EH (cell line): ENCODE measurements around the gene ALDOA.
"Not testable (repeated sequence)": the region's sequence is repeated elsewhere in the genome, so short reads cannot be mapped to it uniquely, and the experiment has no call there.

ENCODE experiments used
- DNase-seq: peaks from one replicate; pipeline ENCODE4 v3.0.0-alpha.2; 2015; ENCODE audit warnings: low read depth

Gene ALDOA

GRCh38 chr16:30090610-30091331 lies 25.2 kb downstream of the ALDOA start:
- no peak for DNase-seq

- peak; percentile 90 for DNase-seq
Measured at GRCh38 chr16:30091474-30092372, 26.2 kb downstream of the ALDOA start, which contains the start of gene TBX6. Gene TBX6 (minus strand): TSS chr16:30091924. CDS start chr16:30091193, 731 bp downstream.

GRCh38 chr16:30092373-30093010 lies 26.9 kb downstream of the ALDOA start:
- DNase-seq: peak; percentile 43

GRCh38 chr16:30094541-30095165 lies 29.1 kb downstream of the ALDOA start:
- no peak for DNase-seq

- DNase-seq: peak; percentile 18
Measured at GRCh38 chr16:30095166-30096078, 29.9 kb downstream of the ALDOA start.

- peak; percentile 91 for DNase-seq
Measured at GRCh38 chr16:30096105-30096861, 30.7 kb downstream of the ALDOA start, which contains the start of gene YPEL3. Gene YPEL3 (minus strand): TSS chr16:30096213. CDS start chr16:30095482, 731 bp downstream.

GRCh38 chr16:30096862-30097563 lies 31.5 kb downstream of the ALDOA start:
- no peak for DNase-seq

- DNase-seq: no peak
Measured at GRCh38 chr16:30104090-30104489, 38.5 kb downstream of the ALDOA start.

GRCh38 chr16:30104492-30104891 lies 38.9 kb downstream of the ALDOA start:
- no peak for DNase-seq

- no peak for DNase-seq
Measured at GRCh38 chr16:30108059-30108850, 42.7 kb downstream of the ALDOA start.

- peak; percentile 43 for DNase-seq
Measured at GRCh38 chr16:30110661-30111060, 45.1 kb downstream of the ALDOA start.

GRCh38 chr16:30112197-30113030 lies 46.9 kb downstream of the ALDOA start:
- DNase-seq: peak; percentile 54

GRCh38 chr16:30113031-30113710 lies 47.6 kb downstream of the ALDOA start, which contains the start of gene GDPD3:
Gene GDPD3 (minus strand): TSS chr16:30113537. CDS start chr16:30113478, 59 bp downstream.
- DNase-seq: no peak

GRCh38 chr16:30113711-30114333 lies 48.3 kb downstream of the ALDOA start:
- DNase-seq: no peak

GRCh38 chr16:30114411-30114810 lies 48.9 kb downstream of the ALDOA start:
- no peak for DNase-seq

GRCh38 chr16:30114833-30115232 lies 49.3 kb downstream of the ALDOA start:
- DNase-seq: not testable (repeated sequence)
